ENCODE measurements around the gene CCNA1.
A peak's percentile ranks its signal among the peaks of the same experiment; 100 is the strongest.

CCNA1 gene

DNA sequence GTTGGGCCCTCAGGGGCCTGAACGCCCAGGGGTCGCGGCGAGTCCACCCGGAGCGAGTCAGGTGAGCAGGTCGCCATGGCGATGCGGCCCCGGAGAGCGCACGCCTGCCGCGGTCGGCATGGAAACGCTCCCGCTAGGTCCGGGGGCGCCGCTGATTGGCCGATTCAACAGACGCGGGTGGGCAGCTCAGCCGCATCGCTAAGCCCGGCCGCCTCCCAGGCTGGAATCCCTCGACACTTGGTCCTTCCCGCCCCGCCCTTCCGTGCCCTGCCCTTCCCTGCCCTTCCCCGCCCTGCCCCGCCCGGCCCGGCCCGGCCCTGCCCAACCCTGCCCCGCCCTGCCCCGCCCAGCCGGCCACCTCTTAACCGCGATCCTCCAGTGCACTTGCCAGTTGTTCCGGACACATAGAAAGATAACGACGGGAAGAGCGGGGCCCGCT lies at the start of gene CCNA1:
TSS of gene CCNA1 (plus strand) at position 390 of the 439 bp plus-strand sequence. CDS start 562 bp downstream, outside the sequence.
- DNase-seq (ENCODE audit: low read depth) = no peak

DNA sequence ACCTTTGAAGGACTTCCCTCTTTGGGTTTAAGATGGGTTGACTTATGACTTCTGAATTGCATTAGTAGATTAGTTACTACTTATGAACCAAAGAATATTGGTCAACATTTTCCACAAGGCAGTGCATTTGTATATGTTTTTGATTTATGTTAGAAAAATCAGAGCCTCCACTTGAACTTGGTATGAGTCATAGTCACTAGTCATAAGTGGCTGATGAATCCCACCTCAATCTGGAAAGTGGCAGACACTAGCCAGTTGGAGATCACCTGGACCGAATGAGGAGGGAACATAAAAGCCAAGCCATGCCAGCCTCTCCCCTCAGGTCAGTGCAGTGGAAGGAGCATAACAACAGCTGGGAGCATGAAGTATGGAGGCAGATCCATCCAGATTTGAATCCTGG lies 46.8 kb upstream of the CCNA1 start:
- DNase-seq (ENCODE audit: low read depth) = no peak

DNA sequence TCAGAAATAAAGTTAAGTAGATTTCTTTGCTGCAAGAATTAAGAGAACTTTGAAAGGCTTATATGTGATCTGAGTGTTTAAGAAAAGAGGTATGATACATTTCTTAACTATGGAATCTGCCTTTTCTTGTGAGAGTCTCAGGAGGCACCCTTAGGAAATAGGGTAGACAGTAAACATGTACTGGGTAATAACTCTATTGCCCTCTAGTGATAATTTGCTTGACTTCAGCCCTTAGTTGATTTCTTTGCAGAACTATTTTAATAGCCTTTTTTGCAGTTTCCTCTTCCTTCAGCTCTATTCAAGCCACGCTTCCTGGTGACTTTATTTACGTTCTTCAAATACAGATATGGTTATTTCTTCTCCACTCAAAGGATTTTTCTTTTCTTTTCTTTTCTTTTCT lies 37.0 kb upstream of the CCNA1 start:
- peak; percentile 72 for DNase-seq (ENCODE audit: low read depth)

DNA sequence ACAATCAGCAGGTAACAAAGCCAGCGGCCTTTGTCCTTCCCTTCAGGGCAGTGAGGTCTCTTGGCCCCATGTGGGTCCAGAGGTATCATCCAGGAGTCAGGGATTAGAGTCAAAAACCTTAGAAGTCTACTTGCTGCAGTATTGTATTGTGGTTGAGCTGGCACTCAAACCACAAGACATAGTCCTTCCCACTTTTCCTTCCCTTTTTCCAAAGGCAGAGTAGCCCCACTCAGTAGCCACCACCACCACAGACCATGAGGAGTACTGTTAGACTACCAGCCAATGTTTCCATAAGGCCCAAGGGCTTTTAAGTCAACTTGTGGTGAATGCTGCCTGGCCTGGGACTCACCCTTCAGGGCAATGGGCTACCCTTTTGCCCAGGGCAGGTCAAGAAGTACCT lies 27.1 kb upstream of the CCNA1 start:
- no peak for DNase-seq (ENCODE audit: low read depth)

DNA sequence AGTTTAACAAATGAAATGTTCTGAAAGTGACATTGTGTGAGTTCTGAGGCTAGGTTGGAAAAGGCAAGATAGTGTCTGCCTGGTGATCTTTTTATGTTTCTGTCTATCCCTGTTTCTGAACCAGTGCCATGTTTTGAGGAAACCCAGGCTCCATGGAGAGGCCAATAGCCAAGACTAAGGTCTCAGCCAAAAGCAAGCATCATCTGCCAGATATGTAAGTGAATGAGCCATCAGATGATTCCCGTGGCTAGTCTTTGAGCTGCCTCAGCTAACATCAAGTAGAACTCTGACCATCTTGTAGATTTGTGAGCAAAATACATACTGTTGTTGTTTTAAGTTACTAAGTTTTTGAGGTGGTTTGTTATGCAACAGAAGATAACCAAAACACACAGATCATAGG lies 19.6 kb upstream of the CCNA1 start:
- DNase-seq (ENCODE audit: low read depth) = no peak

DNA sequence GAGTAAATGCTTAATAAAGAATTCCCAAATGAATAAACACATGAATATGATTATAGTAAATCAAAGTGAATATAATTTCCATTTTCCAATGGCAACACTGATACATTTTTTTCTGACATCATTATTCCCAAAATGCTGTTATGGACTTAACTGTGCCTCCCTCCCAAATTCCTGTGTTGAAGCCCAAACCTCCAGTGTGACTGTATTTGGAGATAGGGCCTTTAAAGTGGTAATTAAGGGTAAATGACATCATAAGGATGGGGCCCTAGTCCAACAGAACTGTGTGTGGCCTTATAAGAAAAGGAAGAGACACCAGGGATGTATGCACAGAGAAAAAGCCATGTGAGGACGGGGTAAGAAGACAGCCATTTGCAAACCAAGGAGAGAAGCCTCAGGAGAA lies 19.1 kb upstream of the CCNA1 start:
- no peak for DNase-seq (ENCODE audit: low read depth)

DNA sequence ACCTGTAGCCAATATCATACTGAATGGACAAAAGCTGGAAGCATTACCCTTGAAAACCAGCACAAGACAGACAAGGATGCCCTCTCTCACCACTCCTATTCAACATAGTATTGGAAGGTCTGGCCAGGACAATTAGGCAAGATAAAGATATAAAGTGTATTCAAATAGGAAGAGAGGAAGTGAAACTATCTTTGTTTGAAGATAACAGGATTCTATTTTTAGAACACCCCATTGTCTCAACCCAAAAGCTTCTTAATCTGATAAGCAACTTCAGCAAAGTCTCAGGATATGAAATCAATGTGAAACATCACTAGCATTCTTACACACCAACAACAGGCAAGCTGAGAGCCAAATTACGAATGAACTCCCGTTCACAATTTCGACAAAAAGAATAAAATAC lies 17.8 kb upstream of the CCNA1 start:
- no peak for DNase-seq (ENCODE audit: low read depth)

DNA sequence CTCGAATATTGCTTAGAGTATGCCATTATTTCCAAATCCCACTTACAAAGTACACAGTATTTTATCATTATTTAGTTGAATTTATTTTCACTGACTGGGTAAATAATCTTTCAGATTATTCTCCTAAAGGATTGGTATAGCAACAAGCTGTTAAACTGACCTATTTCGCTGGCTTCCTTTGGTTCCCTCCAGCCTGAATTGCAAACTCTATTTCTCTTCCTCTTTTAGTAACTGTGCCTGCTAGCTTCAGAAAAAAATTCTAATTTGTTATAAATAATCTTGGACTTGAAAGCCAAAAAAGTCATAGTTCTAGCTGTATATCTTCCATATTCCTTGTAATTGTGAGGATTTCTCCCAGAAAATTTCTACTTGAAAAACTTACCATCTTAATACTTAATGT lies 15.0 kb upstream of the CCNA1 start:
- DNase-seq (ENCODE audit: low read depth) = no peak

DNA sequence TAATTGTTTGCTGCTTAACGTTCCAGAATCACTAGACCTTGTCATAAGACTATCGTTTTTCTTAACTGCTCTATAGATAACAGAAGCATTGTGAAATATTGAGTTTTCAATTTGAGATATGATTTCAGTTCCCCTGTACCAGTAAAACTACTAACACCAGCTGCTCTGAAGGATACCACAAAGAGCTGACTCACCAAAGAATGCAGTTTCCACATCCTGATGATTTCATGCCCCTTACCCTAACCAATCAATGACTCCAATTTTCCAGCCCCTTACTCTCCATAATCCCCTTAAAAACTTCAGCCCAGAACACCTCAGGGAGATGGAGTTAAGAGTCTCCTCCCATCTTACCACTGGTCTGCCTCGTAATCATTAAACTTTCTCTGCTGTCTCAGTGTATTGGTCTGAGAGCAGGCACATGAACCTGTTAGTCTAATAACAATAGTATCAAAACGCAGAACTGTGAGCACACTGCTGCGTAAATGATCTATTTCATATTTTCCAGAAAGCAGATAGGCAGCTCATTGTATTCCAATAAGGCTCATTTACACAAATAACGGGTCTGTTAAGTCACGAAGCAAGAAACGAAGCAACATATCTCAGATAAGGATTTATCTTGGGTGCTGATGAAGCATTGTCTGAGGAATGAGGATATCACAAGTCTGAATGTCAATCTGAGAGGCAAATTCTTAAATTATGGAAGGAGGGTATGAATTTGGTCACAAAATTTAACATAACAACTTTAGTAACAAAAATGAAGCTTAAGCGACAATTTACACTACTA lies 14.1 kb upstream of the CCNA1 start:
- peak; percentile 10 for DNase-seq (ENCODE audit: low read depth)

DNA sequence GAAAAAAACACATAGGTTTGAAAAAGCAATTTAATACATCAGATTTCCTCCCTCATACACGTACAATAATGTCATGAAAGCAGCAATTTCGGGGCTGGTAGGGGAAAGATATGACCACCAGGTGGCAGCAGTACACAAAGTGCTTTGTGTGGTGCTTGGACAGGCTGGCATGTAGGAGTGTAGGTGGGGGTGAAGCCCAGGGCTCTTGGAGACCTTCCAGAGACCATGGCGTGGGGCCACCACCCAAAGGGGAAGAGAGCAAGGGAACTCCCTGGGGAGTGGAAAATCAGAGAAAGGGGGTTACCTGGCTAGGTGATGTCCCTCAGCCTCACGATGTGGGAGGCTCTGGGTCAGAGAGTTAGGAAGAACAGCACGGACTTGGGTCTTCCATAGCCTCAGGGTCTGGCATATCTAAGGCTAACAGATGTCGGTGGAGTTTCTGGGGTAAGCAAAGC lies 11.8 kb upstream of the CCNA1 start:
- peak; percentile 50 for DNase-seq (ENCODE audit: low read depth)

DNA sequence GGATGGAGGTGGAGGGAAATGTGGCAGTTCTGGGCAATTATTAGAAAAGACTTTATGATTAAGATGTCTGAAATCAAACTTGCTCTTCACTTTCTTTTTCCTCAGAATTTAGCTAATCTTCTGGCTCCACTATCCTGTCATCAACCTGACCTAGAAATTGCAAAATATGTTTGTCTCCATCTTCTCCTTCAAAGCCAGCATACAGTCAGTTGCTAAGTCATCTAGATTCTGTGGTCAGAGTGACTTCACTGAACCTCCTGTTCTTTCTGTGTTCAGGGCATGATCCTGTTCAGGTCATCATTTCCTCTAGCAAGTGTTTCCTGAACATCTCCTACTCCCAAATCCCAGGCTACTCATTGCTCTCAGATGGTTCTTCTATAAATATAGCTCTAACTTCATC lies 10.8 kb upstream of the CCNA1 start:
- no peak for DNase-seq (ENCODE audit: low read depth)

DNA sequence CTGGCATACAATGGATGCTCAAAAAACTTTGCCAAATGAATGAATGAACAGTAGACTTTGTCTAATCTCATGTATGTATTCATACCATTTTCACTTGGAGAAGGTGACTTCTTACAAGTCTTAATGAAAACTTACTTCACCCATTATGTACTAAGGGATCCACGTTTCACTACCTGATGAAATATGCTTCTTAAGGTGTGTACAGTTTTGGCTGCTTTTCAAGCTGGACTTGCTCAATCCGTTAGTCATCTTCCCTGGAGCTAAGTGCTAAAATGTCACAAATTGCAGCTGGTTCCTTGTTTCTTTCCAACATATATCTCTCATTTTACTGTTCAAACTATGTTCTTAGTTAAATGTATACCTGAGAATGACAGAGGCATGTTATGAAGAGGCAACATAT lies 4.2 kb upstream of the CCNA1 start:
- no peak for DNase-seq (ENCODE audit: low read depth)

DNA sequence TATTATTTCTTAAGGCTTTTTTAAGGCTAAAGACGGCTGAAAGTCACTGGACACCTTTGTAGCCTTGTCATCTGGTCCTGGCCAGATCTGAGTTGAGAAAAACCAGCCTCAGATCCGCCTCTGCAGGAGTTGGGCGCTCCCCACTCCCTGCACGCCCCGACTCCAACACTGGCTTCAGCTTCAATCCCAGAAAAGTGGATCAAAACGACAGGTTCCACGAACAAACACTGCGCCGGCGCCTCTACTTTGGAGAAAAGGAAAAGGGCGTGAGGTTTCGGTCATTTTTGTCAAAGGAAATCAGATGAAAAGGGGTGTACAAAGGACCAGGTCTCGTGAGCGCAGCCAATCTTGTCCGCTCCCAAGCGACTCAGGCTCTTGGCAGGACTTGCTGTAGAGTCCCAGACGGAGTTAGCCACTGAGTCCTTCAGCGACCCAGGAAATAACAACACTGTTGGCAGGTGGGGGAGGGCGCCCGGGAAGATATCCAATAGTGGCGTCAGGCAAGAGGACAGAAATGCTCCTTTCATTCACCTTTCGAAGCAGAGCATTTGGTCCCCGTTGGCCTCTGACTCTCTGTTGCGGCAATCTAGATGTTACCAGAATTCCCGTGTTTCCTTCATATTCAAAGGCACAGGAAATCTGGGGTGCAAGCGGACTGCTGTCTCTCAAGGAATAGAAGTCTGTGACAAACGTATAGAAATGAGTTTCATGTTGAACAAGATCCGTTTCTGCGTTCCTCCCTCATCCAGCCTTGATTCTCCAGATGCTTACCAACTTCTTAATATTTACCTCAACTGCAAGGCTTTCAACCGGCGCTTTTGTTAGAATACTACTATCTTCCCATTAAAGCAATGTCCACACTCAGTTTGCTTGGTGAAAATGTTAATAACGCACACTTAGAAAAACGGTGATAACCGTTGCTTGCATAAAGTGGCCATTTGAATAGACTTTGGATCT lies 1.8 kb upstream of the CCNA1 start:
- no peak for DNase-seq (ENCODE audit: low read depth)

DNA sequence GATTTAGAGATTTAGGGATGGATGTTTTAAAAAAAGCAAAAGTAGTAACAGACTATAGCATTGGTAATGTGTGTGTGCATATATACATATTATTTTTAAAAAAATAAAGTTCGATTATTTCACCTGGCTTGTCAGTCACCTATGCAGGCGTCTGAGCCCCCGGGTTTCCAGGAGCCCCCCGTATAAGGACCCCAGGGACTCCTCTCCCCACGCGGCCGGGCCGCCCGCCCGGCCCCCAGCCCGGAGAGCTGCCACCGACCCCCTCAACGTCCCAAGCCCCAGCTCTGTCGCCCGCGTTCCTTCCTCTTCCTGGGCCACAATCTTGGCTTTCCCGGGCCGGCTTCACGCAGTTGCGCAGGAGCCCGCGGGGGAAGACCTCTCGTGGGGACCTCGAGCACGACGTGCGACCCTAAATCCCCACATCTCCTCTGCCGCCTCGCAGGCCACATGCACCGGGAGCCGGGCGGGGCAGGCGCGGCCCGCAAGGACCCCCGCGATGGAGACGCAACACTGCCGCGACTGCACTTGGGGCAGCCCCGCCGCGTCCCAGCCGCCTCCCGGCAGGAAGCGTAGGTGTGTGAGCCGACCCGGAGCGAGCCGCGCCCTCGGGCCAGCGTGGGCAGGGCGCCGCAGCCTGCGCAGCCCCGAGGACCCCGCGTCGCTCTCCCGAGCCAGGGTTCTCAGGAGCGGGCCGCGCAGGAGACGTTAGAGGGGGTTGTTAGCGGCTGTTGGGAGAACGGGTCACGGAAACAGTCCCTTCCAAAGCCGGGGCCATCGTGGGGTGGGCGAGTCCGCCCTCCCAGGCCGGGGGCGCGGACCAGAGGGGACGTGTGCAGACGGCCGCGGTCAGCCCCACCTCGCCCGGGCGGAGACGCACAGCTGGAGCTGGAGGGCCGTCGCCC lies 840 bp upstream of the CCNA1 start:
- no peak for DNase-seq (ENCODE audit: low read depth)

DNA sequence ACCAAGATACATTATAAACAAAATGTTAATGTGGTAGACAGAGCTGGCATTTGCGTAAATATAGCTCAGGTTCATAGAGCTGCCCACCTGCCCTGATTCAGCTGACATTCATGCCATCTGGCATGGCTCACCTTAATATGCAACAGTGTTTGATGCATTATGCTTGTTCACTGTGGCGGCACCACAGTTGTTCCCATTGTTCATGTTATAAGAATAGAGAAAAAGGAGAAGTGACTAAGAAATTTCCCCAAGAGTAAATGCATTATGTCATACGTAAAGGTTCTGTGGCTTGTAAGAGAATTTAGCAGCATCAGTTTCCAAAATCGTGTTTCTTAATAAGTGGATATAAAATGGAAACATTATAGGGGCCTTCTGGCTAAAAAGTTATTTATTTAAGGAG lies 4.5 kb downstream of the CCNA1 start:
- DNase-seq (ENCODE audit: low read depth) = no peak

DNA sequence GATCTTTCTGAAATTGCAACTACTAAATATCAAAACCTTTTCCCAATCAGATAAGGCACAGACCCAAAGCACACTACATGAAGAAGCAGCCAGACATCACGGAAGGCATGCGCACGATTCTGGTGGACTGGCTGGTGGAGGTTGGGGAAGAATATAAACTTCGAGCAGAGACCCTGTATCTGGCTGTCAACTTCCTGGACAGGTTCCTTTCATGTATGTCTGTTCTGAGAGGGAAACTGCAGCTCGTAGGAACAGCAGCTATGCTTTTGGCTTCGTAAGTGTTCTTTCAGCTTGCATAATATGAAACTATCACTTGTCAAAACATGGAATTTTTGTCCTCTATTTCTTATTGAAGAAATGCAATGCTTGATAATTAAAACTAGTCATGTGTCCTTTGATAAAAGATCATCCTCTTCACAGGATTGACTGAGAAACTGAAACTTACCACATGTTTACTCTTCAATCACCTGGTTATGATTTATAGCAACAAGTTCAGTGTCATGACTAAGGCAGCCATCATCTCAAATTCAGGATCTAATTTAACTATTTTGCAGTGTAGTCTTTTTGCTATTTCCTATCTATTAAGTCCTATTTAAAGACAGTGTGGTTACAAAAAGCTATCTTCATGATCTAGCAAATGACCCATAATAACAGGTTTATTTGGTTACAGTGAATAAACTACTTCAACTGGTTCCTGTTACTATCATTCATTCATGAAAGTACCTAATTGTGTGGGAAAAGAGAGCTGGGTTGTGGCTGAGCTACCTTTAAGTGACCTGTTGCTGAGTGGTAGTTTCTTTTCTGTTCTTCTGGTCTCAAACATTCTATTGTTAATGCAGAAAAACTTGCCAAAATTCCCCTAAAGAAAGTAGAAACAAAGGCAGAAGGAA lies 6.5 kb downstream of the CCNA1 start:
- no peak for DNase-seq (ENCODE audit: low read depth)

DNA sequence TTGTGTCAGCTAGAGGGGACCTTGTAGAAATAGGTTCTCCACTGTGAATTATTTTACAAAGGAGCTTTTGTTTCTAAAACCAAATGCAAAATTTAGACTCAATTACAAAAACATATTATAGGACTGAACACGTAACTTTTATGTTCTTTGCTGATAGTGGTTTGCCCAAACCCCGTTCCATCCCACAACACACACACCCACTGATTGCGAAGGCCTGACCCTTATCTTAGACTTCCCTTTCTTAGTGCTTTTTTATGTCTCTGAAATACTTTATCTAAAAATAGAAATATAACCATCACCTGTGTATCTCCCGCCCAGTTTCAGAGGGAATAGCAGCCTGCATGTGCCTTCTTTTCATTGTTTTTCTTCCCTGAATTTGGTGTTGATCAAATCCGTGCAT lies 13.0 kb downstream of the CCNA1 start:
- DNase-seq (ENCODE audit: low read depth) = no peak

DNA sequence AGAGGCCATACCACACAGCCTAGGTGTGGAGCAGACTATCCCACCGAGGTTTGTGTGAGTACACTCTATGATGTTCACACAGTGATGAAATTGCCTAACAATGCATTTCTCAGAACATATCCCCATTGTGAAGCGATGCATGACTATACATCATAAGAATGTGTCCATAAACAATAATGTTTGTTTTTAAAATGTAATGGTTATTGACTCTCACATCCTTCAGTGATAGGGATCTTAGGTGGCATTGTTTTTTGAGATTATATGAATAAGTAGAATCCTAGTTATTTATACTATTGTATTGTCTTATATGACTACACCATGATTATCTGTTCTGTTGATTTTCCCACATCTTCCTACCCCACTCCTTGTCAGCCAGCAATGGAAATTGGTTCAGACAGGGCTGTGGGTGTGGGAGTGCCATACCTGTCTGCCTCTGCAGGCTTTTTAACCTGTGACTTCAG lies 13.6 kb downstream of the CCNA1 start:
- no peak for DNase-seq (ENCODE audit: low read depth)

DNA sequence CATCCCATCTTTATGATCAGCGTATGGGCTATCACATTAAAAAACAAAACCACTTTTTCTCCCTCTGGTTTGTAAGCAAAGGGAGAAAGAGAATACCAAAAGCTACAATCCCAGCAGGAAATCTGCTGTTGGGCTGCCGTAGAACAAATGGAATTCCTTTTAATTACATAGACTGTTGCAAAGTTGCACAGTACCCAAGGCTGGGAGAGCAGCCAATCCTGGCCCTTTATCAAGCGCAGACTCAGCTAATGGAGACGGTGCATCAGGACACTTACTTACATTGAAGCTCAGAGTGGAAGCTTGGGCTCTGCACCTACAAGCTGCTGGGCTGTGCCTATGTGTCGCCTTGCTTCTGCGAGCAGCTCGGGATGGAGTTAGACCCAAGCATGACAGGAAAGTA lies 15.2 kb downstream of the CCNA1 start:
- peak; percentile 41 for DNase-seq (ENCODE audit: low read depth)

DNA sequence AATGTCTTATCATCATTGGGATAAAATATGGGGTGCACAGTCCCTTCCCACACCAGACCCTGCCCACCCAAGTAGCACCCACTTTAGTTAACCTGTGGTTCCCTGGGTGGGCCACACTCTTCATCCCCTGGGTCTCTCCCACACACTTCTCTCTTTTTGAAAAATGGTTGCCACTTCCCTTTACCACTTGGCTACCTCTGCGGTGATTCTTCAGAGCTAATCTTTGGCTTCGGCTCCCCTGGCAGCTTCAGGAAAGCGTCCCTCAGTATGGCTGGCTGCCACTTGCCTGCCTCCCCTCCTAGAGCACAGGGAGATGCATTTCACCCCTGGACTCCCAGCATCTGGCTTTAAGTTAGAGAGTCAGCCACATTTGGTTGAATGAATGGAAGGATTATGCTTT lies 18.2 kb downstream of the CCNA1 start:
- DNase-seq (ENCODE audit: low read depth) = no peak

DNA sequence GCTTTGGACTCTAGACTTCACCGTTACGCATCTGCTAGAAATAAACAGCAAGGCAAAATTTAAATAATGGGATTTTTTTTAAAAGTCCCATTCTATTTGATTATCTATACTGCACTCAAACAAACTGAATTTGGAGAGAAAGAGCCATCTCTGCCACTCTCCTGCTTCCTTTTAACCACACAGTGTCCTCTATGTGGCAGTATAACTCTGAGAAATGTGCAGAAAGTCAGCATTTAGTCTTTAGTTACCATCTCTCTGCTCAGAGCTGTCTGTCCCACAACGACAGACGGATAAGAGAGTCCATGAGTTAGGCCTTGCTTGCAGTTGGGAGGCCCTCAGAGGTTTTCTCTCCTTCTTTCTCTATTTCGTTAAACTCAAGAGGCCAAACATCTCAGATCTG lies 21.2 kb downstream of the CCNA1 start:
- no peak for DNase-seq (ENCODE audit: low read depth)
